CD4-positive, alpha-beta T cell treated with Interferon gamma for 1 hour (primary cell): ENCODE measurements around the gene NAV3.

Experiments
- DNase-seq: peaks from one replicate; pipeline ENCODE4 v3.0.0-alpha.2; 2020

NAV3 gene

DNA sequence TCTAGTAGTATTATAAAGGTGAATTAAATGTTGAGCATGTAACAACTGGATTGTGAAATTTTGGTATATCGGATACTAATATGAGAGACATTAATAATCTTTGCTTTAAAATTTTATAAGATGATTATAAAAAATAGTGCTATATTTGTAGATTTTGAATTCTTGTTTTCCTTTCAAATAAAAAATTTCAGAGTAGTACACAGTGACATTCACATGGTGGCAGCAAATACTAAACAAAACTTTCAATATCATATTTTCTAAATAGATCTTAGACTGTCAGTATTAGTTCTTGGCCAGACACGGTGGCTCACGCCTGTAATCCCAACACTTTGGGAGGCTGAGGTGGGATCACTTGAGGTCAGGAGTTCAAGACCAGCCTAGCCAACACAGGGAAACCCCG is 166.0 kb downstream of the NAV3 start:
- no peak for DNase-seq

DNA sequence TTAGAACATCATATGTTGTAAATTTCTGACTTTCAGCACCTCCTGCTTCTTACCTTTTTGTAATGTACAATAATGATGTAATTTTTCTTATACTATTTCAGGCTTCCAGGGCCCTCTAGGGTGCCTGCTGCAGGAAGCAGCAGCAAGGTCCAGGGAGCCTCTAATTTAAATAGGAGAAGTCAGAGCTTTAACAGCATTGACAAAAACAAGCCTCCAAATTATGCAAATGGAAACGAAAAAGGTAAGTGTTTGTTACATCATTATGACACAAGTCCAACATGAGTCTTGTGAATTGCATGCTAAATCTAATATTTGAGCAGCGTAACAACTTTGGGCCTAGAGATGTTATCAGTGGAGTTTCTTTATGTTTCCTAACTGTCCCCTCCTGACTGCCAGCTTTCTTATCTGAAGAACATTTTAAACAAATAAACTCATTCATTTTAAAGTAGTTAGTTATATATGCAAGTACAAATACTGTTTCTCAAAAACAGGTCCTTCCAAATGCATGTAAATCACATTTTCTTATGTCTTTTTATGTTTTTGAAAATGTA is 167.6 kb downstream of the NAV3 start:
- DNase-seq, result no peak

DNA sequence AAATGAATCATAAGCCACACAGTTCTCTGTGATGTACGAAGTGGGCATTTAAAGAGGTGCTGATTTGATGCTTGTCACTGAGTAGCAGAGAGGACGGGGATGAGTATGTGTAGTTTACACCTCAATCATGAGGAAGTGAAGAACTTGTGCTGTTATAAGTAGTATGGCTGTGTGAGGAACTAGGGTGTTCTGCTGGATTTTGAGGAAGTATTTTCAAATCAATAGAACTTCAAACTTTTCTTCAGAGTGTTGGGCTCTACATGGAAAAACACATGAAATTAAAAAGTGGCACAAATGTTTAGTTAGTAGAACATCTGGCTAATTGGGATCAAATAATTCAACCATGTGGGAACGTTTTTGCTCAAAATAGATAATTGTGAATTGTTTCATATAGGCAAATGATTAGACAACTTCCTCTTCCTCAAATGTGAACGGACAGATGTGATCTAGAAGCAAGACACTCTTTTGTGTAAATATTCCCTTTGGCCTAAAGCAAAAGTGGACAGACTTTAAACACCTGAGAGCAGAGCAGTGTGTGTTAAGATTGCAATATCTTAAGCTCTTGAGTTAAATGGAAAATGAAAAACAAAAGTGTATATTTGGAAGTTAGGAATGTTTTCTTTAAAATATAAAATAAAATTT is 168.5 kb downstream of the NAV3 start:
- DNase-seq, result no peak

DNA sequence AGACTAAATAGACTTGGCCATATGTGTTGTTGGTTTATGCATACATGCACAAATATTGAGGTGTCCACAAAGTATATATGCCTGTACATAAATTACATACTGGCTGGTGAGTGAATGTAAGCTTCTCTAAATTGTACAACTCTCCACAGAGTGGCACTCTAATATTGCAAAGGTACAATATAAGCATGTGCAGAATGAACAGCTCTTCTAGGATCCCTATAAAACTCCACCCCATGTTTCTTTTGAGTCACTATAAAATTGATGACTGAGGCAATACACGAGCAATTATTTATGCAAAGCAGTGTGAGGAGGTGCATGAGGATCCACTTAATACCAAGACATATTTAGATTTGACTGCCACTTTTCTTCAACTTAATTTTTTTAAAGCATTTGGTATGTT is 172.2 kb downstream of the NAV3 start:
- no peak for DNase-seq

DNA sequence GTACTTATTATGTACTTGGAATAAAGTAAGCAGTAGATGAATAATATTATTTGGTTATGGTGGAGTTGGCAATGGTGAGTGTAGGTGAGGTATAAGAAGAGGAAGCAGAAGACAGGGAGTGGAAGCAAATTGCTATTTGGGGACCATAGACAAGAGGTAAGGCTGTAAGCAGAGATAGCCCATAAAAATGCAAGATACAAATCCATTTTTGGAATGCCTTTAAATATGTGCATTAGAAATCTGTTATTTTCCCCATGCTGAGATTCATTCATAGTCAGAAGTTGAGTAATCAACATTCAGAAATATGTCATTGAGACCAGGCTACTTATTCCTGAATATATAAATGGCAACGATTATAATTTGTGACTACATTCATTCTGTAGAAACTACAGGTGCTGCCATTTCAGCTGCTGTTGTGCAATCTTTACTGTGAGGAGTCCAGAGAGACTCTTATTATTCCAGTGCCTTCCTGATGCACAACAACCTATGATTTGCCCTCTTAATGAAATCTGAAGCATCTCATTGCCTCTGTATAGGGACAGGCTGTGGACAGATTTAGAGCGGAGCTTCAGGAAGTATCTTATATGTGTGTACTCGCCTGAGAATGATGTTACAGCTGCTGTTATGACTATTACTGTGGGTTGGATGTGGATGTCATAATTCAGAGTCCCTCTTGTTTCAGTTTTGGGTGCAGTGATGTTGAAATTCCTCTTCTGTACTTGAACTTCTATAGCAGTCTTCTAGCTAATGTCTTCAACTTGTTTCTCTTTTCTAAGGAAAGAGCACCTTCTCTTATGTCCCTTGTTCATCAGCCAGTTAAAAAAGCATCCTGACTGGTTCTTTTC is 173.8 kb downstream of the NAV3 start:
- no peak for DNase-seq

DNA sequence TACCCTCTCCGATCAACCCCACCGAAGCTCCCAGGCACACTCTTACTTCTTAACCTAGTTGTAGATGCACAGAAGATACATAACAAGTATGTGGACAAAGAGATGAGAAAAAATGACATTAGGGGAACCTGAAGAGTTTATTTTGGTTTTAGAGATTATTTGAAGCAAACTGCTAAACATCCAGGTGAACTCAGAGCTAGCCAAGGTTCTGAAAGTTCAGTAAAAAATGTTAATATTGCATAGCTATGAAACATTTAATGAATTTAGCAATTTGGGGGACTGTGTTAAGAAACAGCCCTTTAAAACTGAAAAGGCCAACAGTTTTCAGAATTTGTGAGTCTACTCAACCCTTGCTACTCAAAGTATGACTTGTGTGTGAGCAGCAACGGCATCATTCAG is 174.4 kb downstream of the NAV3 start:
- no peak for DNase-seq

DNA sequence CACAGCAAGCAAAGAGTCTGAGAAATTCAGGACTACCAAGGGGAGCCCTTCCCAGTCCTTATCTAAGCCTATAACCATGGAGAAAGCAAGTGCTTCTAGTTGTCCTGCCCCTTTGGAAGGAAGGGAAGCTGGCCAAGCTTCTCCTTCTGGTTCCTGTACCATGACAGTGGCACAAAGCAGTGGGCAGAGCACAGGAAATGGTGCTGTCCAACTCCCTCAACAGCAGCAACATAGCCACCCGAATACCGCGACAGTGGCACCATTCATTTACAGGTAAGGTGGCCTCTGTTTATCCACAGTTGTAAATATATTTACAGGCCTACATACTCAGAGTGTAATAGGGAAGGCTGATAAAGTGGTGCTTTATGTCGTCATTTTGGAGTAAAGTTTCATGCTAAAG is 176.5 kb downstream of the NAV3 start:
- DNase-seq, result no peak

DNA sequence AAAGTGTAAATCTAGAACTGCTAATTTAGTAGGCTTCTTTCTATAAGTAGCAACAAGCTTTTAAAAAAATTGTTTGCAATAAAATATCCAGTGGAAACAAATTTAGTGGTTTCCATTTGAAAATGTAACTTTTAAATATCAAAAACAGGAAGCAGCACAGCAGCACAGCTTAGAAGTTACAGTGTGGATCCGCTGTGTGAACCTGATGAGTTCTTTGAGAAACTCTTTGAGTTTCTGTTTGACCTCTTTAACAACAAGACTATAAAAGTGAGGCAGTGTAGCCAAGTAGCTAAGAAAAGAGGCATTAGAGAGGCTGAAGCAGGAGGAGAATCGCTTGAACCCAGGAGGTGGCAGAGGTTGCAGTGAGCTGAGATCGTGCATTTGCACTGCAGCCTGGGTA is 178.3 kb downstream of the NAV3 start:
- no peak for DNase-seq

DNA sequence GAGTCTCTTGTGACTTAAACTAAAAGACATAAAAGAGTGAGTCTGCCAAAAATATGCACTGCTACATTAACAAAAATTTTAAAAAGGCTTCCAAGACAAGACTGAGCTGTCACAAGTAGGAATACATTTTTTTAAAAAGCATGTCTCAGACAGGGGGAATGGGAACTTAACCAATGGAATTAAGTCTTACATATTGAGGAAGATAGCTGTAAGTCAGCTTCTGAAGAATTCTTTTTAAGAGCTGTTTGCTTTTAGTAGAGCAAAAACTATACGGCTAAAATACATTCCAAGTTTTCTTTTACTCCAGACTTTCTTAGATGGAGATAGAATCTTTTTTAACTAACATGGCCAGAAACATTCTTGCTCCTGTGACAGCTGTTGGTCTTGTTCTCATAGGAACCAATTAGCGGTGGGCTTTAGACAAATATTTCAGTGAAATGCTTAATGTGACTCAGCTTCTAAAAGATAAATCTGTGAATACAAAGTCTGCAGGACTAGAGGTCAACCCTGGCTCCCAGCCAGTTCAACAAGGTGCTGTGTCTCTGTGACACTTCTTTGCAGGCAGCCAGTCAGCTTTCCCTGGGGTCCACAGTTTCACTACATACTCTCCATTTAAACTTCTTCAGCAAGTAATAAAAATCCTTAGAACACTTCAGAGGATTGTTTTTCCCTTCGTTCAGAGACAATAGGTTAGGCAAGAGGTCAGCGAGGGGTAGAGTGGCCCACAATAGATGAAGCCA is 187.6 kb downstream of the NAV3 start:
- no peak for DNase-seq

DNA sequence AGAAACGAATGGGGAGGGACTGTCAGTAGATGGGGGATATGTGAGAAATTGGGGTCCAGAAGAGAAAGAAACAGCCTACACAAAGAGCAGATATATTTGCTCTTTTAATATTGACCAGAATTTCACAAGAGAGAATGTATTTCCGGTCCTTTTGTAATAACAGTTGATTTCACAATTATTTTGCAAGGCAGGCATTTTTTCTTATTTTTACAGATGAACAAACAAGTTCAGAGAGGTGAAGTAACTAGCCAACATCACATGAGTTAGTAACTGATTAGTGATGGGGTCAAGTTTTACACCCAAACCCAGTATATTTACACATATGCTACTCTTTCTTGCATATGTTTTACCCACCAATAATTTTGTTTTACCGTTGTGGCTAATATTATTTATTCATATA is 188.2 kb downstream of the NAV3 start:
- no peak for DNase-seq

DNA sequence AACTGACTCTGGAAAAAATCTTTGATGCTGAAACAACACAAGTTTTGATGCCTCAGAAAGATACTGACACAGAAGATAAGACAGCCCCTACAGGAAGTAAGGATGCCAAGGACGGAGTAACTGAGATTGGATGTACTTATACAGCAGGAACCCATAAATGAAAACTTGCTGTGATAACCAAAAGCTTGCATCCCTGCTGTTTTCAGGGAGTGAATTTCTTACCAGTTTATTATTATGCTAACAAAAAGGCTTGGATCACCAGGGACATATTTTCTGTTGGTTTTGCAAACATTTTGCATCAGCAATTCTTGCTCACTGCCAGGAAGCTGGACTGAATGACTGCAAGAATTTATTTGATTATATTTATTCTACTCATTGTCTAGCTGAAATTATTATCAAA is 197.7 kb downstream of the NAV3 start:
- DNase-seq, result no peak

DNA sequence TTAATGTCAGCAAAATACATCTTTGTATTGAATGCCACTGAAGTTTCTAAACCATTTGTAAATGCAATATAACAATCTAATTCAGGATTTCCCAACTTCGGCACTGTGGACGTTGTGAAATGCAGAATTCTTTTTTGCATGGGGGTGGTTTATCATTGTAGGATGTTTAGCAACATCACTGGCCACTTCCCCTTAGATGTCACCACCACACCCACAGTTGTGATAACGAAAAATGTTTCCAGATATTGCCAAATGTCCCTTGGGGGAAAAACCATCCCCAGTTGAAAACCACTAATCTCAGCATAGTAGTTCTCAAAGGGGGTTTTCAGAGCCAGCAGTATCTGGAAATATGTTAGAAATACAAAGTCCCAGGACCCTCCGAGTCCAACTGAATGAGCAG is 203.3 kb downstream of the NAV3 start:
- no peak for DNase-seq

DNA sequence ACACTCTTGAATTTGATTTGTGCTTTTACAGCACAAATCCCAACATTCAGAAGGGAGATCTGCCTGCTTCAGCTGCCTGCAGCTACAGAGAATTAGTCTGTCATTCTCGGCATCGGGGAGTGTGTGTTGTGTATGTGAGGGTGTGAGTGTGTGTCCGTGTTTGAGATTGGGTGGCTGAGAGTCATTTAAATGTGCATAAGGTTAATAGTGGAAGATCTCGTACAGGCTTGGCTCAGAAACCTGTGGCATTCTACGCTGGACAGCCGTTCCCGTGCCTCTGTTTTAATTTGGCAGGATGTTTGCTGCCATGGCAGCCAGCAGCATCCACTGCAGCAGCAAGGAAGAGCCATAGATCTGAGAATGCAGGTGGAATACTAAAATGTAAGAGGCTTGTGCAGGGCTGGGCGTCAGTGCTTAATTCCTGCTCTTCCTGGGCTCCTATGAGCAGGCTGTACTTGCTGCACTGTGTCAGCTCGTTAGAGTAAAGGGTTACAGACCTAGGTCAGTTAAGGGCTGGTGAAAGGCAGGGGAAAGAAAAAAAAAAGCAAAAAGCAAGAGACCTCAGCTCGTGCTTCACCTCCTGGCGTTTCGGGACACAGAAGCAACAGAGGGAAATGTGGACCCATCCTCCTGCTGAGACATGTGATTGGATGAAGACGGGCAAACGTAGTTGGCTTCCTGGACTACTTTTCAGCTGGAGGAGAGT is 205.4 kb downstream of the NAV3 start:
- DNase-seq, result no peak

DNA sequence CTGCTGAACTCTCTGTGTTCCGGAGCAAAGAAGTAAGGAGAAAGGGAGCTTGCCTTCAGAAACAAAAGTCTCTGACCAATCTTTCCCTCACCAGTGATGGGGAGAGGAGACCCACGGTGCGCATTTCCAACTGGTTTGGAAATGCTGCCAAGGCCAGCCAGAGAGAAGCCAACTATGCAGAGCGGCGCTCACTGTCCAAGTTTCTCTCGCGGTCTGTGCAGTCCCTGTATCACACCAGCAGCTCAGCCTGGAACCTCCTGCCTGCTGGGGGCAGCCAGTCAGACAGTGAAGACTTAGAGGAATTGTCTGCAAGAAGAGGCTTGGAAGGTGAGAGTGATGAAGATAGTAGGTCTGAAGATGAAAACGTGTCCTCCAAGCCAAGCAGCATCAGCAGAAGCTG is 206.2 kb downstream of the NAV3 start:
- no peak for DNase-seq

DNA sequence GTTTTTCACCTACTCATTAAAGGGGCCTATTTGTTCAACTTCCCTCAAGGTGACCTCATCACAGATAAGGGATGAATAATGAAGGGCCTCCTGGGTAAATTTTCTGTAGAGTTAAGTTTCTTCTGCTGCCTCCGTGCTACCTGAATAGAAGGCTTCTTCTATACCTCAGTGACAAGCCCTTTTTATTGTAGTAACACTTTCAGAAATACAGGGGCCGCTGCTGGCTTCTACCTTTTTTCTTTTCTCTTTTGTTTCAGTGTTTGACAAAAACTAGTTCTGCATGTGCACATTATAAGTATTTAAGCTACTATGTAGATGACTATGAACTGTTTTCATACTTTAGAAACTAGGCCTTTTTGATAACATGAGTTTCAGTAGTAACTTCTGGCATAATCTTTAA is 207.0 kb downstream of the NAV3 start:
- DNase-seq, result no peak

DNA sequence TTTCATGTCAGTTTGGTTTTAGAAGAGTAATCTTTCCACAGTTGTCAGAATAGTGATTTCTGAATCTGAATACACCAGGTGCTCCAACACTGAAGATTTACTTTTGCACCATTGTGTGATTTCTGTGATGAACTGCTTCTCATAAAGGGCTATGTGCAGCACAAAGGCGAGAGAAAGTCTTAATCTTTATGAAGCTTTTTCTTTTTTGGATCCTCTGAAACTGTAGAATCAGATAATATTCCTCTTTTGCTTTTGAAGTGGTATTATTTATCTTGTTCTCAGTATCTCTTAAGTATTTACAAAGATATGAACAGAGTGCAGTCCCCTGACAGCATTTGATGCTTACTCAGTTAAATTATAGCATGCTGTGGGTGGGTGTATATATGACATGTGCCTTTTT is 207.8 kb downstream of the NAV3 start:
- no peak for DNase-seq

DNA sequence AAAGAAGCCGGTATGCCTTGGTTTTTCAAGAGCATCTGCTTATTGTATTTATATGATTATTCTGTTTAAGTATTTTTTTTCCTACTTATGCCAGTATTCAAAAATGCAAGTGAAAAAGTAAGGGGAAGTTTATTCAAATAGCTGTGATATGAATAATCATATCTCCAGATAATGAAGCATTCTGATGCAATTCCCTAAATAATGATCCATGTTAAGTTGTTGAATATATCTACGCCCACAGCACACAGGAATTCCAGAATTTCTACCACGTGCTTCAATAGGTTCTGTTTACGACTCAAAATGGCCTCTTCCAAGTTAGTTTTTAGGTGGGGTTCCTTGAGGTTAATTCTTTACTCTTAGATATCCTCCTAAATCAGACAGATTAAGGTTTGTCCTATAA is 208.3 kb downstream of the NAV3 start:
- no peak for DNase-seq

DNA sequence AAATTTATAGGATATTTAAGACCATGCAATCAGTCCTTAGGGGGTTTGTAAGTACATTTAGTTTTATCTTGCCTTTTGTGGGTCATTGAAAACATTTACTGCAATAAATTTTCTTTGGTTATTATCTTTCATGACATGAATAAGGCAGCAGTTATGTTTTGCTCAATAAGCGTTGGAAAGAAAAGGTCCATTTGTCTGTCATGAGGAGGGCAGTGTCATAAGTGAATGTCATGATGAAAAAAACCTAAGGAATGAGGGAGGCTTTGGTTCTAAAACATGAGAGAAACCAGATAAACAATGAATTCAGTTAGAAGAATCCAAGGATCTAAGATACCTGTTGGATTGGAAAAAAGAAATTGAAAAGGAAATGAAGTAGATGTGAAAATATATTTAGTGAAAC is 209.4 kb downstream of the NAV3 start:
- no peak for DNase-seq

DNA sequence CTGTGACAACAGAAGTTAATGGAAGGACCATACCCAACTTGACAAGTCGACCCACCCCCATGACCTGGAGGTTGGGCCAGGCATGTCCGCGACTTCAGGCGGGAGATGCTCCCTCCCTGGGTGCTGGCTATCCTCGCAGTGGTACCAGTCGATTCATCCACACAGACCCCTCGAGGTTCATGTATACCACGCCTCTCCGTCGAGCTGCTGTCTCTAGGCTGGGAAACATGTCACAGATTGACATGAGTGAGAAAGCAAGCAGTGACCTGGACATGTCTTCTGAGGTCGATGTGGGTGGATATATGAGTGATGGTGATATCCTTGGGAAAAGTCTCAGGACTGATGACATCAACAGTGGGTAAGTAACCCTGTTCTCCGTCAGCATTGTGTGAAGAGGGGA is 220.1 kb downstream of the NAV3 start:
- DNase-seq, result no peak

DNA sequence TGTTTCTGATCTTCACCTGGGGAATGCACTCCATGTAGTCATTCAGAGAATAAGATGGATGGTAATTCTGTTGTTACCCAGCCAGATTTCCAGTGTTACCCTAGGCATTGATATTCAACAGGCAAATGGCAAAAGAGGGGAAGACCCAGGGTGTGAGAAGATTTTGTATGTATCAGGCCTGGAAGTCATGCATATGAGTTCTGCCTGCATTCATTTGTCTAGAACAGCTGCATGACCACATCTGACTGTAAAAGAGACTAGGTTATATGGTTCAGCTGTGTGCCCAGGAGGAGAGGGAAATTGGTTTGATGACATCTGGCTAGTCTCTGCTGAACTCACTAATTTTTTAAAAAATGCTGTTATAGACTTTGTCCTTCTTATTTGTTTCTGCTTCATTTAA is 224.9 kb downstream of the NAV3 start:
- no peak for DNase-seq

DNA sequence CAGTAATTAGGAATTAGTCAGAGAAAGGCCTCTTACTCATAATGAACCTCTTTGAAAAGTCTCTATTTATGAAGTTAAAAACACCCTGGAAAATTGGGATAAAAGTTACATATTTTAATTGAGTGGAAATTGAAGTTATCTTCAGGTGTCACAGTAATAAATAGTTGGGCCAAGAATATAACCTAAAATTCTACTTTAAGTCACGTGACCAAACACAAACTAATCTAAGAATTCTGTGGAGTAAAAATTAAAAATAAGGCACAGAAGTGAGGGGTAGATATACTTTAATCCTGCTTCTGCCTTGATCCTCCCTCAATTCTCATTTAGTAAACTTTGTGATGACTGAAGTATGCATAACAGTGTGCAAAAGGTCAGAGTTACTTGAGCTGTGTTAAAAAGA is 226.4 kb downstream of the NAV3 start:
- no peak for DNase-seq

DNA sequence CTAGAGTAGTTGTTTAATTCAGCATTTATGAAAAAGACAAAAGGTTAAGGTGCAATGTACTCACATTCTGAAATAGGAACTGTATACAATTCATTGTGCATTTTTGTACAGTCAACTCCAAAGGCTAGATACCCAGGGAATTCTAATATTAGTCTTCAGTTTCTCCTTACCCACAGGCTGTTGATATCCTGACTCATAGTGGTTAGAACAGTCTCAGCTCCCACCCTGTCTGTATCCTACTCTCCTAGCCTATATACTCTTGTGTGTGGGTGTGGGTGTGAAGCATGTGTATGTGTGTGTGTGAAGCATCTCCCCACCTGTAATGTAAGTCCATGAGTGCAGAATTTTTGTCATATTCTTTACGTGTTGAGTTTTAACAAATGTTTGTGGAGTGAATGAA is 229.5 kb downstream of the NAV3 start:
- no peak for DNase-seq

DNA sequence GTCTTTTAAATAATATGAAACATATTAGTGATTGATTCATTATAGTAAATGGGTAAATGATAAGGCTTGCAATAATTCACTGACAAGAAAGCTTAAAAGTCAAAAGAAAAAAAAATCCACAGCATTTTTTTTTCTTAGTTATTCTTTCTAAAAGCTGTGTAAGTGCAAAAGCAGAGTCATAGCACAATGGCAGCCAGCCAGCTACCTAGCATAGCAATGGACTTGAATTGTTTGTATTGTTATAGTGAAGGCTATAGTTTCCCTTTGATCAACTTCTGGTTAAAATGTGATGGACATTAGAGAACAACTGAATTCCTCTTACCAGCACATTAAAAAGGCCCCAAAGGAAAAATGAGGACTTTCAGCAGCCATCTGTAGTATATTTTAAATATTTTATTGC is 232.1 kb downstream of the NAV3 start:
- no peak for DNase-seq
